Astrocyte (in vitro differentiated cells and primary cell): ENCODE results near the gene AARS2. TPM values are rescaled to one million over a fixed set of nuclear protein-coding genes. Genes with fewer than 3 reads are reported as not detected.

Source experiments
- DNase-seq: peaks from one replicate; pipeline ENCODE4 v3.0.0-alpha.2; 2010; ENCODE audit warnings: low read depth
- FAIRE-seq: peaks from 2 replicates; lab custom pipeline; 2011; peaks lifted over from hg19 to GRCh38; lab: Jason Lieb, UNC
- H2AFZ ChIP-seq: 2 replicates; pipeline ENCODE4 v1.6.0; 2012; ENCODE audit warnings: low read depth, low read length, inconsistent platforms
- H3K27ac ChIP-seq: 2 replicates; pipeline ENCODE4 v1.5.1; 2011; ENCODE audit warnings: low read depth, low read length, inconsistent platforms
- H3K27me3 ChIP-seq: 2 replicates; pipeline ENCODE4 v1.6.0; 2011; ENCODE audit warnings: low read length, inconsistent platforms; ENCODE audit not compliant: insufficient read depth
- H3K36me3 ChIP-seq: 2 replicates; pipeline ENCODE4 v1.5.1; 2011; ENCODE audit warnings: low read length, inconsistent platforms; ENCODE audit not compliant: insufficient read depth
- H3K4me1 ChIP-seq: 2 replicates; pipeline ENCODE4 v1.5.1; 2011; ENCODE audit warnings: low read length, inconsistent platforms; ENCODE audit not compliant: insufficient read depth
- H3K4me2 ChIP-seq: 2 replicates; pipeline ENCODE4 v1.6.0; 2012; ENCODE audit warnings: low read length, inconsistent platforms
- H3K4me3 ChIP-seq: 2 replicates; pipeline ENCODE4 v1.5.1; 2011; ENCODE audit warnings: low read depth, mild to moderate bottlenecking, low read length, inconsistent platforms; ENCODE audit not compliant: insufficient read depth
- H3K79me2 ChIP-seq: 2 replicates; pipeline ENCODE4 v1.6.0; 2012; ENCODE audit warnings: mild to moderate bottlenecking, low read length, inconsistent platforms; ENCODE audit not compliant: insufficient read depth
- H3K9ac ChIP-seq: 2 replicates; pipeline ENCODE4 v1.6.0; 2012; ENCODE audit warnings: mild to moderate bottlenecking, low read length, inconsistent platforms
- H3K9me3 ChIP-seq: 2 replicates; pipeline ENCODE4 v1.5.1; 2012; ENCODE audit warnings: low read depth, mild to moderate bottlenecking, low read length, inconsistent platforms; ENCODE audit not compliant: insufficient read depth
- H4K20me1 ChIP-seq: 2 replicates; pipeline ENCODE4 v1.6.0; 2012; ENCODE audit warnings: low read length, inconsistent platforms; ENCODE audit not compliant: insufficient read depth
- H3K27ac Mint-ChIP-seq: one replicate; pipeline ENCODE4 v1.8.0; 2021; ENCODE audit warnings: mild to moderate bottlenecking, mixed read lengths; ENCODE audit not compliant: unreplicated experiment
- H3K27me3 Mint-ChIP-seq: one replicate; pipeline ENCODE4 v1.8.0; 2021; ENCODE audit warnings: low read depth, mixed read lengths; ENCODE audit not compliant: unreplicated experiment
- H3K36me3 Mint-ChIP-seq: one replicate; pipeline ENCODE4 v1.8.0; 2021; ENCODE audit warnings: low read depth, mixed read lengths; ENCODE audit not compliant: unreplicated experiment
- H3K4me1 Mint-ChIP-seq: one replicate; pipeline ENCODE4 v1.8.0; 2021; ENCODE audit warnings: low read depth, mixed read lengths; ENCODE audit not compliant: unreplicated experiment
- H3K4me3 Mint-ChIP-seq: one replicate; pipeline ENCODE4 v1.8.0; 2021; ENCODE audit warnings: mild to moderate bottlenecking, moderate library complexity, mixed read lengths; ENCODE audit not compliant: unreplicated experiment
- H3K9me3 Mint-ChIP-seq: one replicate; pipeline ENCODE4 v1.8.0; 2021; ENCODE audit warnings: mild to moderate bottlenecking, mixed read lengths; ENCODE audit not compliant: unreplicated experiment
- EZH2 ChIP-seq: IDR thresholded peaks from 2 replicates; pipeline ENCODE4 v1.6.1; 2012; ENCODE audit warnings: mild to moderate bottlenecking, low read length, inconsistent platforms; ENCODE audit not compliant: insufficient read depth
- total RNA-seq: library from RNA; stranded (reverse); gene quantifications from 2 replicates; pipeline ENCODE4 v1.2.1, GENCODE V29; 2021
- TF ChIP-seq, protein P1 (sequence below): IDR thresholded peaks from 2 replicates; pipeline ENCODE4 v1.5.1; 2011; ENCODE audit warnings: low read depth, mild to moderate bottlenecking, inconsistent platforms, low read length, moderate library complexity; ENCODE audit not compliant: insufficient read depth

The AARS2 gene
- total RNA-seq, 1 donor from 2014 or later = 12.3 TPM

DNA sequence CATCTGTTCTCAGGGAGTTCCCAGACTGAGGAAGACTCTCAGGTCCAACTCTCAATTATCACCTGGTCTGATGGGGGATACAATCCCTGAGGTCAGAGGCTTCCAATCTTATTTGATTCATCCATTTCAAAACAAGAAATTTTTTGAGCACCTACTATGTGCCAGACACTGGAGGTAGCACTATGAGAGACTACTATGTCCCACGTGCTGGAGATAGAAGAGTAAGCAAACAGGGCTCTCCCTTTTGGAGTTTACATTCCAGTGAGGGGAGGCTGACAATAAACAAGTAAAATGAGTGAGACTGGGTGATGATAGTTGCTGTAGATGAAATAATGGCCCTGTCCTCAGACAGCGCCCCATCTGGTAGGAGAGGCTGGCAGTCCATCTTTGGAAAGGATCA is 26.4 kb downstream of the AARS2 start:
- H3K4me2 ChIP-seq = no peak overlapping the region
- no peaks in the 10 kb centered on the region for H4K20me1 ChIP-seq
- Mint-ChIP-seq H3K36me3 (peaks cover 3% of the 10 kb centered on the region), H3K4me1 (no peaks in the 10 kb centered on the region), H3K9me3 (peaks cover 2% of the 10 kb centered on the region), H3K27ac (no peak overlapping the region), H3K4me3 (no peak overlapping the region), H3K27me3 (peaks cover 89% of the 10 kb centered on the region)
- H3K4me1 ChIP-seq = no peaks in the 10 kb centered on the region
- peaks cover 47% of the 10 kb centered on the region for H3K27me3 ChIP-seq
- no peak overlapping the region for H3K27ac ChIP-seq
- no peak for TF ChIP-seq EZH2
- TF ChIP-seq, protein P1, sequence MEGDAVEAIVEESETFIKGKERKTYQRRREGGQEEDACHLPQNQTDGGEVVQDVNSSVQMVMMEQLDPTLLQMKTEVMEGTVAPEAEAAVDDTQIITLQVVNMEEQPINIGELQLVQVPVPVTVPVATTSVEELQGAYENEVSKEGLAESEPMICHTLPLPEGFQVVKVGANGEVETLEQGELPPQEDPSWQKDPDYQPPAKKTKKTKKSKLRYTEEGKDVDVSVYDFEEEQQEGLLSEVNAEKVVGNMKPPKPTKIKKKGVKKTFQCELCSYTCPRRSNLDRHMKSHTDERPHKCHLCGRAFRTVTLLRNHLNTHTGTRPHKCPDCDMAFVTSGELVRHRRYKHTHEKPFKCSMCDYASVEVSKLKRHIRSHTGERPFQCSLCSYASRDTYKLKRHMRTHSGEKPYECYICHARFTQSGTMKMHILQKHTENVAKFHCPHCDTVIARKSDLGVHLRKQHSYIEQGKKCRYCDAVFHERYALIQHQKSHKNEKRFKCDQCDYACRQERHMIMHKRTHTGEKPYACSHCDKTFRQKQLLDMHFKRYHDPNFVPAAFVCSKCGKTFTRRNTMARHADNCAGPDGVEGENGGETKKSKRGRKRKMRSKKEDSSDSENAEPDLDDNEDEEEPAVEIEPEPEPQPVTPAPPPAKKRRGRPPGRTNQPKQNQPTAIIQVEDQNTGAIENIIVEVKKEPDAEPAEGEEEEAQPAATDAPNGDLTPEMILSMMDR = no peak
- H3K4me3 ChIP-seq = no peak overlapping the region
- no peaks in the 10 kb centered on the region for H3K9me3 ChIP-seq
- FAIRE-seq = no peak
- H3K79me2 ChIP-seq = no peaks in the 10 kb centered on the region
- no peak overlapping the region for H2AFZ ChIP-seq
- no peaks in the 10 kb centered on the region for H3K36me3 ChIP-seq
- no peak for DNase-seq
- no peak overlapping the region for H3K9ac ChIP-seq

DNA sequence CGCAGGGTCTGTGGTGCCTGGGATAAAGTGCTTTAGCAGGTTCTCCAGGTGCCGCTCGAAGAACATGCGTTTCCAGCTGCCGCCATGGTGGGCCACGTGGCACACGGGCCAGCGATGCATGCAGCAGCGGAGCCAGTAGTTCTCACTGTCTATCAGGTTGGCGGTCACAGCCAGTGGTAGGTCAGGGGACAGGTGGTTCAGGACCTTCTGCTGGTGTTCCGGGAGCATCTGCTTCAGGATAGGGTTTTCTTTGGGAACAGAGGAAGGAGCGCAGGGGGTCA is 26.9 kb downstream of the AARS2 start:
- H2AFZ ChIP-seq = no peak overlapping the region
- no peak overlapping the region for H3K9ac ChIP-seq
- H3K4me3 Mint-ChIP-seq = no peak overlapping the region
- peaks cover 3% of the 10 kb centered on the region for H3K36me3 Mint-ChIP-seq
- H4K20me1 ChIP-seq = no peaks in the 10 kb centered on the region
- DNase-seq (no peak), FAIRE-seq (no peak)
- no peaks in the 10 kb centered on the region for H3K79me2 ChIP-seq
- peaks cover 85% of the 10 kb centered on the region for H3K27me3 Mint-ChIP-seq
- H3K4me1 ChIP-seq = no peaks in the 10 kb centered on the region
- H3K27me3 ChIP-seq = peaks cover 43% of the 10 kb centered on the region
- no peak overlapping the region for H3K4me3 ChIP-seq
- H3K27ac ChIP-seq = no peak overlapping the region
- H3K4me2 ChIP-seq = no peak overlapping the region
- H3K4me1 Mint-ChIP-seq = no peaks in the 10 kb centered on the region
- TF ChIP-seq EZH2 = no peak
- TF ChIP-seq, protein P1 = no peak
- H3K9me3 ChIP-seq = no peaks in the 10 kb centered on the region
- H3K27ac Mint-ChIP-seq = no peak overlapping the region
- peaks cover 2% of the 10 kb centered on the region for H3K9me3 Mint-ChIP-seq
- no peaks in the 10 kb centered on the region for H3K36me3 ChIP-seq

DNA sequence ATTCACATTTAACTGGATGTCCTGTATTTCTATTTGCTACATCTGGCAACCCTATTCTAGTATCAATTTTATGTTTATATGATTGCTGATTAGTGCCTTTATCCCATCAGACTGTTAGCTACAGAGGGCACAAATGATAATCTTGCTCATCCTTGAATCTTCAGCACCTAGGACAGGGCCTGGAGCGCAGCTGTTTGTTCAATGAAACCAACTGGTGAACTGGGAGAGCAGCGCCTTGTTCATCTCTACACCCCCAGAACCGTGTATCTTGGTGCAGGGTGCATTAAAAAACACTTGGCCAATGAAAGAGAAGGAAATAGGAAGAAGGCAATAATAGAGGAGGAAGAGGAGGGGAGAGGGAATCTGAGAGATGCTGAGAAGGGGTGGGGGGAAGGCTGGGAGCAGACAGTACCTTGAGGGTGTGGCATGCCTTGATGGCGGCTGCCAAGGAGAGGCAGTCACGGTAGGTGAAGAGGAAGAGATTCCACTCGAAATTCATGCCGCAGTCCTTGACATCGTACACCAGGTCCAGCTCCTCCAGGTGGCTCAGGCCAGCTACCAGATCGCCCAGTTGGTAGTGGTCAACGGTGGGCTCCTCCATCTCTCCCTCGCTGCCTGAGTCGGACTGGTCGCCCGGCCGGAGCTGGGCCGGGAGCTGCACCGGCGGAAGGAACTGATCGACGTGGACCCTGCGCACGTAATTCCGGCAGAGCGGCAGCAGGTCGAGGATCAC is 27.4 kb downstream of the AARS2 start:
- DNase-seq (no peak), FAIRE-seq (no peak)
- no peaks in the 10 kb centered on the region for H3K9me3 ChIP-seq
- Mint-ChIP-seq H3K9me3 (peaks cover 2% of the 10 kb centered on the region), H3K27me3 (peaks cover 83% of the 10 kb centered on the region), H3K27ac (no peak overlapping the region), H3K4me1 (no peaks in the 10 kb centered on the region), H3K4me3 (no peak overlapping the region), H3K36me3 (peaks cover 3% of the 10 kb centered on the region)
- no peak overlapping the region for H3K4me3 ChIP-seq
- H3K4me1 ChIP-seq = no peaks in the 10 kb centered on the region
- H3K27ac ChIP-seq = no peak overlapping the region
- peaks cover 47% of the 10 kb centered on the region for H3K27me3 ChIP-seq
- H2AFZ ChIP-seq = no peak overlapping the region
- H3K4me2 ChIP-seq = no peak overlapping the region
- TF ChIP-seq, protein P1 = no peak
- no peak for TF ChIP-seq EZH2
- no peaks in the 10 kb centered on the region for H3K79me2 ChIP-seq
- H3K9ac ChIP-seq = no peak overlapping the region
- no peaks in the 10 kb centered on the region for H3K36me3 ChIP-seq
- no peaks in the 10 kb centered on the region for H4K20me1 ChIP-seq
